Epithelial cell of proximal tubule (primary cell): ENCODE measurements around the gene GJA1. TPM values are rescaled to one million over a fixed set of nuclear protein-coding genes. Genes with fewer than 3 reads are reported as not detected.
"Not testable (repeated sequence)": the region's sequence is repeated elsewhere in the genome, so short reads cannot be mapped to it uniquely, and the experiment has no call there.

Experiments used
- DNase-seq: peaks from one replicate; pipeline ENCODE4 v3.0.0-alpha.2; 2011; ENCODE audit warnings: low read depth
- H3K4me3 ChIP-seq: 2 replicates; pipeline ENCODE4 v1.5.1; 2011; ENCODE audit warnings: low read depth, mild to moderate bottlenecking, low read length
- total RNA-seq: library from RNA; depleted of rRNA; stranded (reverse); fragments of >200 nt; gene quantifications from 2 replicates; pipeline ENCODE4 v1.2.3, GENCODE V29; 2015
- TF ChIP-seq, protein P1 (sequence below): conservative IDR thresholded peaks from 2 replicates; pipeline ENCODE4 v1.5.1; 2012; ENCODE audit warnings: low read depth, mild to moderate bottlenecking, low read length

The GJA1 gene
- total RNA-seq, result 165 and 170 TPM in 2 replicates

DNA sequence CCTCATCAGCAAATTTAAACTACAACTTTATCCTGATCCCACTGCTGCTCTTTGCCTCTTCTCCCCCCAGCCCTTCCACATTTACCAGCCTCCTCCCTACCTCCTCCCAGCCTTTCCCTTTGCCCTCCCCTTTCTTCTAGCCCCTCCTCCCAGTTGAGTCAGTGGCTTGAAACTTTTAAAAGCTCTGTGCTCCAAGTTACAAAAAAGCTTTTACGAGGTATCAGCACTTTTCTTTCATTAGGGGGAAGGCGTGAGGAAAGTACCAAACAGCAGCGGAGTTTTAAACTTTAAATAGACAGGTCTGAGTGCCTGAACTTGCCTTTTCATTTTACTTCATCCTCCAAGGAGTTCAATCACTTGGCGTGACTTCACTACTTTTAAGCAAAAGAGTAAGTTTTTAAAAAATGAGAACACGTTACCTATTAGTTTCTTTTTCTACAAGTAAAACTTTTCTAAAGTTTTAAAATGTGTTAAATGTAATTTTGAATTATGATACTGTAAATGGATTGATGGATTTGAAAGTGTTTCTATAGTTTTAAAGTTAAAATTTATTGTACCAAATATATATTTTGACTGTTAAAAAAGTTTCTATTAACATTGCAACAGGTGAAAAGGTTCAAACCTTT, at the start of gene GJA1:
Gene GJA1 (plus strand): TSS at position 203 of the 626 bp plus-strand sequence. CDS start 11,202 bp downstream, outside the sequence.
- TF ChIP-seq, protein P1, sequence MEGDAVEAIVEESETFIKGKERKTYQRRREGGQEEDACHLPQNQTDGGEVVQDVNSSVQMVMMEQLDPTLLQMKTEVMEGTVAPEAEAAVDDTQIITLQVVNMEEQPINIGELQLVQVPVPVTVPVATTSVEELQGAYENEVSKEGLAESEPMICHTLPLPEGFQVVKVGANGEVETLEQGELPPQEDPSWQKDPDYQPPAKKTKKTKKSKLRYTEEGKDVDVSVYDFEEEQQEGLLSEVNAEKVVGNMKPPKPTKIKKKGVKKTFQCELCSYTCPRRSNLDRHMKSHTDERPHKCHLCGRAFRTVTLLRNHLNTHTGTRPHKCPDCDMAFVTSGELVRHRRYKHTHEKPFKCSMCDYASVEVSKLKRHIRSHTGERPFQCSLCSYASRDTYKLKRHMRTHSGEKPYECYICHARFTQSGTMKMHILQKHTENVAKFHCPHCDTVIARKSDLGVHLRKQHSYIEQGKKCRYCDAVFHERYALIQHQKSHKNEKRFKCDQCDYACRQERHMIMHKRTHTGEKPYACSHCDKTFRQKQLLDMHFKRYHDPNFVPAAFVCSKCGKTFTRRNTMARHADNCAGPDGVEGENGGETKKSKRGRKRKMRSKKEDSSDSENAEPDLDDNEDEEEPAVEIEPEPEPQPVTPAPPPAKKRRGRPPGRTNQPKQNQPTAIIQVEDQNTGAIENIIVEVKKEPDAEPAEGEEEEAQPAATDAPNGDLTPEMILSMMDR, result no peak
- peak within 1 kb of the TSS; percentile 59 for H3K4me3 ChIP-seq
- DNase-seq, result no peak

- DNase-seq, result not testable (repeated sequence)
These were observed 48.9 kb upstream of the GJA1 start for GRCh38 chr6:121386551-121386950.

GRCh38 chr6:121389419-121389818, 46.0 kb upstream of the GJA1 start:
- TF ChIP-seq, protein P1, result no peak
- H3K4me3 ChIP-seq, result no peak overlapping the region
- no peak for DNase-seq

More at GRCh38 chr6:121386551-121386950, 48.9 kb upstream of the GJA1 start:
- not testable (repeated sequence) for H3K4me3 ChIP-seq

DNA sequence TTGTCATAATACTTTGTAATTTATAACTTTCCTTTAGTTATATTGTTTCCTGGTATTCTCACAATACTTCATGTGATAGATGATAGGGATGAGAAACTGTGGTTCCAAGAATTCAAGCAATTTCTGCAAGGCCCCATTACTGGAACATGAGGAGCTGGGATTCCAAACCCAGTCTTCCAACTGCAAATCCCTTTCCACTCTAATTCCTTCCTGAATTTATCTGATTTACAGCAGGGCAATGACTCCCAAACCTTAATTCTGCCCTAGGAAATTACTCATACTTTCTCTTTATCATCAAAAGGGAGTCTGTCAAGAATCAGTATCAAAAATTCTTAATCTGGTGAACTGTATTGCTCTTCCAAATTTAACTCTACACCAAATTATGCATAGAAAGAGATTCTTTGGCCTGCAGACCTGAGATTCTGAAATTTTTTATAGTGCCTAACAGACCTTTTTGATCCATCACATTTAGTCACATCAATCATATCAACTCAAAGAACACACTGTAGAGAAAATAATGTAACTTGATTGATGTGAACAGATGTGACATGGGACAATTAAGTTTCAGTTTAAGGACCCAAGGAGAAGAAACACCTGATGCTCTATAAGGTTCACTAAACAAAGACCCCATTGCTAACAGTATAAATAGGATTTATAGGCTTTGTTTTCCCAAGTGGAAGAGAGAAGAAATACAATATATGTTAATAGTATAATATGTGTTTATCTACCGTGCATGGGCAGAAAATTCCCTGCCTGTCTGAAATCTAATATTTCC, 41.5 kb upstream of the GJA1 start:
- TF ChIP-seq, protein P1, result no peak
- DNase-seq, result no peak

DNA sequence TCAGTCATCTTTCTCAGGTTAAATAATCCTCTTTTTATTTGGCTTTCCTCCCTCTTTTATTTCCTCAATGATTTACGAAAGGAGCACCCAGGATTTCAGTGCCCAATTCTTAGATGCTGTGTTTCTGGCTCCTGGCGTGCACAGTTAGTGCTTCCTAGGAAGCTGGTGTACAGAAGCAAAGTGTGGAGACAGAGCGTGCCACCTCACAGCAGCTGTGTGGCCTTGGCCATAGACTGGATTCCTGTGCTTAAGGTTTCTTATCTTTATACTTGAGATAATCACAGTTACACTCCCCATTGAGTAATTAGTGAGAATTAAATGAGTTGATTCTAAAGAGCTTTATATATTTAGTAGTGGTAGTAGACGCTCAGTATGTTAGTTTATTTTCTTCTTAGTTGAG, 39.7 kb upstream of the GJA1 start:
- TF ChIP-seq, protein P1, result no peak
- no peak for DNase-seq
- H3K4me3 ChIP-seq, result no peak overlapping the region

More for the DNA sequence above, 41.5 kb upstream of the GJA1 start:
- no peak overlapping the region for H3K4me3 ChIP-seq

- not testable (repeated sequence) for DNase-seq, H3K4me3 ChIP-seq
These were observed 38.3 kb upstream of the GJA1 start for GRCh38 chr6:121397188-121397587.

DNA sequence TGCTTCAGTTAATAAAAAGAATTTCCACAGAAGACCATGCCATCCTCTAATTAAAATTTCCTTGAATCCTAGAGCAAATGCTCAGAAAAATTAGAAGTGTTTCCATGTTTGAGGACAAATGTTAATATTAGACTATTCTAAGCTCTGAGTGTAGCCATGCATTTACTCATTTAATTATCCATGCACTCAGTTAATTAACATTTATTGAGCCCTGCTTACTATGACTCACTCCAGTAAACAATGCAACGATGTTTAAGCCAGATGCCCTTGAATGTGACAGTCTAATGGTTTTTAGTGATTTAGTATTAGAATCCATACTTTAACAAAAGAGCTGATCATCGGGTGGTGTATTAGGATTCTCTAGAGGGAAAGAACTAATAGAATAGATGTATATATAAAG, 37.3 kb upstream of the GJA1 start:
- H3K4me3 ChIP-seq, result no peak overlapping the region
- no peak for DNase-seq
- TF ChIP-seq, protein P1, result no peak

DNA sequence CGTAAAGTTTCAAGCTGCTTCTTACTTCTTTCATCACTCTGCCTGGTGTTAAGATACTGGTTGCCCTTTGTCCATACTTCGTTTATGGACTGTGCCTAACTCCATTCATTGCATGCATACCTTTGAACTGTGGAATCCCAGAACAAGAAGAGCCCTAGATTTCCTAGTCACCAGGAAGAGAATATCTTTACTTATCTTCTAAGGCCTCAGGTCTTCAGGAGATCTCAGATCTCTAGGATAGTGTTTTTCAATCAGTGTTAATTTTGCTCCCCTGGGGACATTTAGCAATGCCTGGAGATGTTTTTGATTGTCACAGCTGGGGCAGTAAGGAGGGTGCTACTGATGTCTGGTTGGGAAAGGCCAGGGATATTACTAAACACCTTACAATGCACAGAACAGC, 35.5 kb upstream of the GJA1 start:
- no peak overlapping the region for H3K4me3 ChIP-seq
- TF ChIP-seq, protein P1, result no peak
- no peak for DNase-seq
